Mesenchymal stem cell (in vitro differentiated cells and primary cell): ENCODE data around the gene THADA.

Experiments
- DNase-seq: peaks from one replicate; pipeline ENCODE4 v3.0.0-alpha.2; 2013
- H2AFZ ChIP-seq: one replicate; pipeline ENCODE4 v1.6.1; 2013; ENCODE audit warnings: low read depth, mild to moderate bottlenecking, control low read depth, inconsistent platforms, low read length, moderate library complexity
- H2AK5ac ChIP-seq: 2 replicates; pipeline ENCODE4 v1.6.1; 2013; ENCODE audit warnings: low read length, moderate library complexity, mild to moderate bottlenecking, inconsistent platforms; ENCODE audit not compliant: severe bottlenecking
- H2BK120ac ChIP-seq: one replicate; pipeline ENCODE4 v1.6.1; 2013; ENCODE audit warnings: low read depth, mild to moderate bottlenecking, inconsistent platforms, low read length, moderate library complexity
- H2BK12ac ChIP-seq, 2 experiments: one replicate each; pipeline ENCODE4 v1.6.1; 2013; ENCODE audit warnings: inconsistent platforms in 2 of 2, low read length in 2 of 2, mild to moderate bottlenecking in 2 of 2, moderate library complexity in 2 of 2, control low read depth in 1 of 2
- H2BK15ac ChIP-seq: one replicate; pipeline ENCODE4 v1.6.1; 2013; ENCODE audit warnings: mild to moderate bottlenecking, low read depth, inconsistent platforms; ENCODE audit not compliant: poor library complexity, severe bottlenecking
- H2BK5ac ChIP-seq: 2 replicates; pipeline ENCODE4 v1.6.1; 2013; ENCODE audit warnings: low read depth, mild to moderate bottlenecking, low read length, control low read depth, inconsistent platforms; ENCODE audit not compliant: poor library complexity, severe bottlenecking
- H3K14ac ChIP-seq, 2 experiments: one replicate each; pipeline ENCODE4 v1.6.1; 2013; ENCODE audit warnings: inconsistent platforms in 2 of 2, low read length in 2 of 2, control low read depth in 1 of 2, mild to moderate bottlenecking in 1 of 2, moderate library complexity in 1 of 2
- H3K18ac ChIP-seq, 2 experiments: one replicate each; pipeline ENCODE4 v1.6.1; 2013; ENCODE audit warnings: inconsistent platforms in 2 of 2, low read length in 2 of 2, control low read depth in 1 of 2, low read depth in 1 of 2, mild to moderate bottlenecking in 1 of 2
- H3K23ac ChIP-seq, 2 experiments: one replicate each; pipeline ENCODE4 v1.6.1; 2013; ENCODE audit warnings: inconsistent platforms in 2 of 2, low read length in 2 of 2, mild to moderate bottlenecking in 2 of 2, moderate library complexity in 2 of 2, control low read depth in 1 of 2
- H3K27ac ChIP-seq: 2 replicates; pipeline ENCODE4 v1.5.1; 2013; ENCODE audit warnings: mild to moderate bottlenecking, moderate library complexity, low read length, control low read depth, inconsistent platforms; ENCODE audit not compliant: poor library complexity, severe bottlenecking
- H3K27me3 ChIP-seq, 2 experiments: 2 replicates each; pipeline versions ENCODE4 v1.6.1 to v1.7.0; 2013; ENCODE audit warnings: low read length in 2 of 2, mild to moderate bottlenecking in 2 of 2, moderate library complexity in 2 of 2, control low read depth in 1 of 2, inconsistent platforms in 1 of 2; ENCODE audit not compliant: control insufficient read depth in 1 of 2, insufficient read depth in 1 of 2
- H3K36me3 ChIP-seq, 2 experiments: 2 replicates each; pipeline versions ENCODE4 v1.6.1 to v1.7.0; 2013; ENCODE audit warnings: low read length in 2 of 2, control low read depth in 1 of 2, inconsistent platforms in 1 of 2, low read depth in 1 of 2, mild to moderate bottlenecking in 1 of 2; ENCODE audit not compliant: insufficient read depth in 2 of 2, control insufficient read depth in 1 of 2
- H3K4ac ChIP-seq, 2 experiments: one replicate each; pipeline ENCODE4 v1.6.1; 2013; ENCODE audit warnings: inconsistent platforms in 2 of 2, low read length in 2 of 2, mild to moderate bottlenecking in 2 of 2, moderate library complexity in 2 of 2, control low read depth in 1 of 2, low read depth in 1 of 2
- H3K4me1 ChIP-seq: 2 replicates; pipeline ENCODE4 v1.6.1; 2013; ENCODE audit warnings: low read depth, low read length, control low read depth; ENCODE audit not compliant: control insufficient read depth, insufficient read depth
- H3K4me2 ChIP-seq: 2 replicates; pipeline ENCODE4 v1.6.1; 2013; ENCODE audit warnings: low read length, mild to moderate bottlenecking, inconsistent platforms; ENCODE audit not compliant: poor library complexity, severe bottlenecking
- H3K4me3 ChIP-seq, 2 experiments: 2 replicates each; pipeline versions ENCODE4 v1.5.1 to v1.7.0; 2013; ENCODE audit warnings: low read length in 2 of 2, mild to moderate bottlenecking in 2 of 2, control low read depth in 1 of 2, low read depth in 1 of 2; ENCODE audit not compliant: insufficient read depth in 1 of 2
- H3K79me1 ChIP-seq: replicated peaks from 2 replicates; pipeline ENCODE4 v1.6.1; 2013; ENCODE audit warnings: mild to moderate bottlenecking, control low read depth, low read length, inconsistent platforms; ENCODE audit not compliant: poor library complexity, severe bottlenecking
- H3K9ac ChIP-seq: 2 replicates; pipeline ENCODE4 v1.7.0; 2013; ENCODE audit warnings: mild to moderate bottlenecking, low read length, moderate library complexity
- H3K9me3 ChIP-seq: 2 replicates; pipeline ENCODE4 v1.7.0; 2013; ENCODE audit warnings: mild to moderate bottlenecking, low read length; ENCODE audit not compliant: control insufficient read depth
- H4K8ac ChIP-seq: one replicate; pipeline ENCODE4 v1.6.1; 2013; ENCODE audit warnings: inconsistent platforms, mild to moderate bottlenecking, low read length, moderate library complexity
- H4K91ac ChIP-seq: one replicate; pipeline ENCODE4 v1.6.1; 2013; ENCODE audit warnings: mild to moderate bottlenecking, low read length, inconsistent platforms
- WGBS: methylation state at CpG from one replicate; pipeline ENCODE4 v1.1.7; 2013; ENCODE audit warnings: mixed read lengths; 5-methylcytosine and 5-hydroxymethylcytosine counted together

The THADA gene

GRCh38 chr2:43221763-43222474 is 373.9 kb downstream of the THADA start:
- Histone ChIP-seq H3K4ac (peak overlapping the region in 1 of 2 experiments; percentile 64), H3K79me1 (peaks cover 3% of the 10 kb centered on the region), H2AFZ (no peak overlapping the region), H3K23ac (no peak overlapping the region), H3K27ac (peak overlapping the region; percentile 100), H3K4me2 (peak overlapping the region; percentile 82), H2BK5ac (peak overlapping the region; percentile 84), H3K4me3 (peak overlapping the region in 1 of 2 experiments; percentile 85), H3K9me3 (no peaks in the 10 kb centered on the region), H3K4me1 (peaks cover 25% of the 10 kb centered on the region), H3K36me3 (peaks cover 16 to 23% of the 10 kb centered on the region in 2 experiments), H3K14ac (no peak overlapping the region), H2BK120ac (peak overlapping the region; percentile 73), H2BK12ac (no peak overlapping the region), H4K91ac (no peak overlapping the region), H3K27me3 (no peaks in the 10 kb centered on the region), H3K18ac (peak overlapping the region in 1 of 2 experiments; percentile 88), H2BK15ac (no peak overlapping the region), H3K9ac (peak overlapping the region; percentile 100), H4K8ac (no peak overlapping the region), H2AK5ac (peak overlapping the region; percentile 99)
- peak; percentile 96 for DNase-seq
- under 1% methylated on average over 6 of the region's 8 CpGs for WGBS

GRCh38 chr2:43221124-43221762 is 374.6 kb downstream of the THADA start:
- Histone ChIP-seq H3K9me3 (no peaks in the 10 kb centered on the region), H3K14ac (no peak overlapping the region), H3K79me1 (peaks cover 3% of the 10 kb centered on the region), H4K91ac (peak overlapping the region; percentile 87), H3K27ac (peak overlapping the region; percentile 100), H2BK15ac (peak overlapping the region; percentile 37), H3K9ac (peak overlapping the region; percentile 100), H2AFZ (no peak overlapping the region), H4K8ac (peak overlapping the region; percentile 91), H3K18ac (peak overlapping the region; percentile 44 to 88), H3K4me1 (peaks cover 25% of the 10 kb centered on the region), H3K36me3 (peaks cover 16 to 23% of the 10 kb centered on the region in 2 experiments), H3K4ac (peak overlapping the region; percentile 1 to 89), H2BK12ac (peak overlapping the region; percentile 62 to 90), H3K4me3 (peak overlapping the region in 1 of 2 experiments; percentile 85), H2BK120ac (no peak overlapping the region), H3K4me2 (peak overlapping the region; percentile 74), H3K27me3 (no peaks in the 10 kb centered on the region), H3K23ac (no peak overlapping the region), H2AK5ac (peak overlapping the region; percentile 35), H2BK5ac (peak overlapping the region; percentile 84)
- 2% methylated on average over 12 of the region's 16 CpGs for WGBS
- DNase-seq: peak; percentile 92

- H2AK5ac ChIP-seq: peak overlapping the region; percentile 13
- H3K14ac ChIP-seq: no peak overlapping the region
- H2BK12ac ChIP-seq: no peak overlapping the region
- no peak for DNase-seq
- no peaks in the 10 kb centered on the region for H3K27me3 ChIP-seq
- H3K4me2 ChIP-seq: peak overlapping the region; percentile 74
- no peak overlapping the region for H2AFZ ChIP-seq
- H2BK120ac ChIP-seq: peak overlapping the region; percentile 78
- H3K9ac ChIP-seq: peak overlapping the region; percentile 100
- H3K4ac ChIP-seq: peak overlapping the region; percentile 32 to 89
- peak overlapping the region; percentile 91 for H4K8ac ChIP-seq
- peak overlapping the region; percentile 44 to 88 for H3K18ac ChIP-seq
- H4K91ac ChIP-seq: peak overlapping the region; percentile 87
- no peak overlapping the region for H3K23ac ChIP-seq
- no peaks in the 10 kb centered on the region for H3K9me3 ChIP-seq
- H3K79me1 ChIP-seq: peaks cover 3% of the 10 kb centered on the region
- peak overlapping the region; percentile 38 for H2BK15ac ChIP-seq
- peaks cover 25% of the 10 kb centered on the region for H3K4me1 ChIP-seq
- WGBS: 64% methylated on average over 5 of the region's 5 CpGs
- peak overlapping the region; percentile 84 for H2BK5ac ChIP-seq
- peak overlapping the region; percentile 100 for H3K27ac ChIP-seq
- H3K4me3 ChIP-seq: peak overlapping the region in 1 of 2 experiments; percentile 85
- peaks cover 16 to 23% of the 10 kb centered on the region in 2 experiments for H3K36me3 ChIP-seq
These were observed 375.1 kb downstream of the THADA start for GRCh38 chr2:43220760-43221123.

- peaks cover 25% of the 10 kb centered on the region for H3K4me1 ChIP-seq
- peaks cover 3% of the 10 kb centered on the region for H3K79me1 ChIP-seq
- H3K27me3 ChIP-seq: no peaks in the 10 kb centered on the region
- H2AFZ ChIP-seq: no peak overlapping the region
- H3K36me3 ChIP-seq: peaks cover 14 to 23% of the 10 kb centered on the region in 2 experiments
- no peak overlapping the region for H3K14ac ChIP-seq
- H2BK120ac ChIP-seq: peak overlapping the region; percentile 78
- peak overlapping the region; percentile 98 for H4K91ac ChIP-seq
- H3K9ac ChIP-seq: peak overlapping the region; percentile 100
- H4K8ac ChIP-seq: peak overlapping the region; percentile 97
- H2BK12ac ChIP-seq: peak overlapping the region in 1 of 2 experiments; percentile 84
- peak overlapping the region; percentile 99 to 100 for H3K18ac ChIP-seq
- H3K4me3 ChIP-seq: peak overlapping the region; percentile 39 to 85
- peak; percentile 73 for DNase-seq
- peak overlapping the region; percentile 100 for H3K27ac ChIP-seq
- peak overlapping the region; percentile 84 for H2BK5ac ChIP-seq
- no peaks in the 10 kb centered on the region for H3K9me3 ChIP-seq
- no peak overlapping the region for H2BK15ac ChIP-seq
- peak overlapping the region; percentile 74 for H3K4me2 ChIP-seq
- peak overlapping the region; percentile 95 for H2AK5ac ChIP-seq
- peak overlapping the region in 1 of 2 experiments; percentile 78 for H3K23ac ChIP-seq
- H3K4ac ChIP-seq: peak overlapping the region; percentile 29 to 97
- 7% methylated on average over 8 of the region's 10 CpGs for WGBS
These were observed 375.5 kb downstream of the THADA start for GRCh38 chr2:43220229-43220751.
